IPS-20b (cell line): ENCODE results near the gene UBE3D.
"Not testable (repeated sequence)": the region's sequence is repeated elsewhere in the genome, so short reads cannot be mapped to it uniquely, and the experiment has no call there.

ENCODE experiments used
- H3K27ac ChIP-seq: one replicate; pipeline ENCODE4 v1.5.1; 2013; ENCODE audit warnings: low read length
- H3K27me3 ChIP-seq: 2 replicates; pipeline ENCODE4 v1.6.1; 2013; ENCODE audit warnings: mild to moderate bottlenecking, low read length, inconsistent platforms; ENCODE audit not compliant: insufficient read depth
- H3K36me3 ChIP-seq: 2 replicates; pipeline ENCODE4 v1.6.1; 2013; ENCODE audit warnings: low read depth, mild to moderate bottlenecking, inconsistent platforms, low read length, moderate library complexity; ENCODE audit not compliant: insufficient read depth
- H3K4me1 ChIP-seq: 2 replicates; pipeline ENCODE4 v1.6.1; 2013; ENCODE audit warnings: mild to moderate bottlenecking, control low read depth, inconsistent platforms, low read length, moderate library complexity; ENCODE audit not compliant: insufficient read depth
- H3K4me3 ChIP-seq: 2 replicates; pipeline ENCODE4 v1.5.1; 2013; ENCODE audit warnings: mild to moderate bottlenecking, low read length, inconsistent platforms
- H3K9ac ChIP-seq: 2 replicates; pipeline ENCODE4 v1.6.1; 2013; ENCODE audit warnings: low read depth, mild to moderate bottlenecking, inconsistent platforms, low read length, moderate library complexity
- H3K9me3 ChIP-seq: 2 replicates; pipeline ENCODE4 v1.6.1; 2013; ENCODE audit warnings: mild to moderate bottlenecking, low read depth, low read length, inconsistent platforms; ENCODE audit not compliant: insufficient read depth

UBE3D gene

GRCh38 chr6:82951935-82952334 is 113.7 kb downstream of the UBE3D start:
- Histone ChIP-seq H3K27me3 (no peaks in the 10 kb centered on the region), H3K9ac (no peak overlapping the region), H3K9me3 (peaks cover 12% of the 10 kb centered on the region), H3K36me3 (peaks cover 38% of the 10 kb centered on the region), H3K4me3 (no peak overlapping the region), H3K27ac (no peak overlapping the region), H3K4me1 (no peaks in the 10 kb centered on the region)

GRCh38 chr6:82951389-82951788 is 114.3 kb downstream of the UBE3D start:
- Histone ChIP-seq H3K4me3 (no peak overlapping the region), H3K9ac (no peak overlapping the region), H3K36me3 (peaks cover 33% of the 10 kb centered on the region), H3K4me1 (no peaks in the 10 kb centered on the region), H3K27me3 (no peaks in the 10 kb centered on the region), H3K9me3 (peaks cover 12% of the 10 kb centered on the region), H3K27ac (no peak overlapping the region)

- not testable (repeated sequence) for H3K4me1 ChIP-seq, H3K4me3 ChIP-seq, H3K27me3 ChIP-seq, H3K9ac ChIP-seq, H3K27ac ChIP-seq
- peaks cover 48% of the 10 kb centered on the region for H3K36me3 ChIP-seq
- H3K9me3 ChIP-seq, result peaks cover 52% of the 10 kb centered on the region
Measured at GRCh38 chr6:82930915-82931314, 134.7 kb downstream of the UBE3D start.

- no peaks in the 10 kb centered on the region for H3K27me3 ChIP-seq
Measured at GRCh38 chr6:82924799-82925535, 140.7 kb downstream of the UBE3D start.

GRCh38 chr6:82921258-82921657 is 144.4 kb downstream of the UBE3D start:
- H3K4me3 ChIP-seq, result no peak overlapping the region
- no peak overlapping the region for H3K27ac ChIP-seq
- no peaks in the 10 kb centered on the region for H3K27me3 ChIP-seq
- H3K9me3 ChIP-seq, result peaks cover 9% of the 10 kb centered on the region
- no peak overlapping the region for H3K9ac ChIP-seq
- no peaks in the 10 kb centered on the region for H3K36me3 ChIP-seq
- no peaks in the 10 kb centered on the region for H3K4me1 ChIP-seq

More at GRCh38 chr6:82924799-82925535, 140.7 kb downstream of the UBE3D start:
- no peaks in the 10 kb centered on the region for H3K4me1 ChIP-seq
- H3K9me3 ChIP-seq, result peaks cover 6% of the 10 kb centered on the region; the same call in 1 of the 2 replicates
- no peak overlapping the region for H3K4me3 ChIP-seq
- peaks cover 4% of the 10 kb centered on the region; the same call in 1 of the 2 replicates for H3K36me3 ChIP-seq
- H3K27ac ChIP-seq, result no peak overlapping the region
- no peak overlapping the region for H3K9ac ChIP-seq

- H3K27me3 ChIP-seq, result no peaks in the 10 kb centered on the region
- peaks cover 9% of the 10 kb centered on the region for H3K9me3 ChIP-seq
- H3K4me3 ChIP-seq, result no peak overlapping the region
- no peaks in the 10 kb centered on the region for H3K36me3 ChIP-seq
- H3K9ac ChIP-seq, result no peak overlapping the region
- H3K4me1 ChIP-seq, result no peaks in the 10 kb centered on the region
- H3K27ac ChIP-seq, result no peak overlapping the region
Measured at GRCh38 chr6:82917346-82918064, 148.1 kb downstream of the UBE3D start.

- Histone ChIP-seq H3K4me3 (no peak overlapping the region), H3K27me3 (no peaks in the 10 kb centered on the region), H3K9me3 (peaks cover 9% of the 10 kb centered on the region), H3K27ac (no peak overlapping the region), H3K9ac (no peak overlapping the region), H3K36me3 (no peaks in the 10 kb centered on the region), H3K4me1 (no peaks in the 10 kb centered on the region)
Measured at GRCh38 chr6:82915666-82916065, 150.0 kb downstream of the UBE3D start.

GRCh38 chr6:82914511-82914910 is 151.1 kb downstream of the UBE3D start:
- Histone ChIP-seq H3K27me3 (no peaks in the 10 kb centered on the region), H3K4me1 (no peaks in the 10 kb centered on the region), H3K9me3 (peaks cover 9% of the 10 kb centered on the region)

GRCh38 chr6:82910820-82911219 is 154.8 kb downstream of the UBE3D start:
- no peak overlapping the region for H3K27ac ChIP-seq
- no peak overlapping the region for H3K4me3 ChIP-seq
- H3K36me3 ChIP-seq, result no peaks in the 10 kb centered on the region

More at GRCh38 chr6:82914511-82914910, 151.1 kb downstream of the UBE3D start:
- no peaks in the 10 kb centered on the region for H3K36me3 ChIP-seq
- no peak overlapping the region for H3K27ac ChIP-seq
- no peak overlapping the region for H3K9ac ChIP-seq
- no peak overlapping the region for H3K4me3 ChIP-seq

GRCh38 chr6:82910395-82910794 is 155.2 kb downstream of the UBE3D start:
- Histone ChIP-seq H3K27ac (no peak overlapping the region), H3K27me3 (no peaks in the 10 kb centered on the region), H3K4me1 (0 out of 2 replicates have a peak, but pooled peaks cover 2% of the 10 kb centered on the region), H3K36me3 (no peaks in the 10 kb centered on the region), H3K4me3 (no peak overlapping the region), H3K9me3 (no peaks in the 10 kb centered on the region), H3K9ac (no peak overlapping the region)

More at GRCh38 chr6:82910820-82911219, 154.8 kb downstream of the UBE3D start:
- H3K4me1 ChIP-seq, result 0 out of 2 replicates have a peak, but pooled peaks cover 2% of the 10 kb centered on the region
- H3K9me3 ChIP-seq, result no peaks in the 10 kb centered on the region
- no peak overlapping the region for H3K9ac ChIP-seq
- H3K27me3 ChIP-seq, result no peaks in the 10 kb centered on the region

GRCh38 chr6:82909551-82909950 is 156.1 kb downstream of the UBE3D start:
- Histone ChIP-seq H3K36me3 (no peaks in the 10 kb centered on the region), H3K4me3 (no peak overlapping the region), H3K9me3 (no peaks in the 10 kb centered on the region), H3K27me3 (no peaks in the 10 kb centered on the region), H3K27ac (no peak overlapping the region), H3K9ac (no peak overlapping the region), H3K4me1 (0 out of 2 replicates have a peak, but pooled peaks cover 2% of the 10 kb centered on the region)

GRCh38 chr6:82908661-82909060 is 157.0 kb downstream of the UBE3D start:
- no peak overlapping the region for H3K27ac ChIP-seq
- H3K27me3 ChIP-seq, result no peaks in the 10 kb centered on the region
- 0 out of 2 replicates have a peak, but pooled peaks cover 2% of the 10 kb centered on the region for H3K4me1 ChIP-seq
- H3K36me3 ChIP-seq, result no peaks in the 10 kb centered on the region
- no peaks in the 10 kb centered on the region for H3K9me3 ChIP-seq
- no peak overlapping the region for H3K4me3 ChIP-seq
- no peak overlapping the region for H3K9ac ChIP-seq
